GM12878 (cell line): ENCODE data around the gene DUS2. TPM values are rescaled to one million over a fixed set of nuclear protein-coding genes. Genes with fewer than 3 reads are reported as not detected.

Experiments used
- ATAC-seq: fragments of 200-7000 bp; cut with Tn5 transposase; 3 replicates; pipeline ENCODE4 v1.9.1; 2020; ENCODE audit warnings: mild to moderate bottlenecking, moderate library complexity
- BruUV-seq: library from RNA; stranded (reverse); fragments of 400-500 nt; replicated peaks from 2 replicates; lab custom pipeline; 2021; lab: Mats Ljungman, UMichigan
- CTCF ChIA-PET: fragments of 300-600 bp; sonication (Branson Sonifier 250); formaldehyde crosslinking; extraction: SDS; loops from one replicate; lab custom pipeline; 2021; ENCODE audit warnings: inconsistent platforms; lab: Yijun Ruan, JAX
- POLR2A ChIA-PET: fragments of 350-600 bp; formaldehyde crosslinking; extraction: SDS; loops from one replicate; lab custom pipeline; 2021; ENCODE audit warnings: inconsistent platforms; lab: Charles Lee
- RAD21 ChIA-PET: fragments of 300-600 bp; sonication (Branson Sonifier 250); formaldehyde crosslinking; loops from one replicate; lab custom pipeline; 2023; ENCODE audit warnings: antibody characterized with exemption; ENCODE audit not compliant: unreplicated experiment; lab: Charles Lee
- SMC1A ChIA-PET: fragments of 300-600 bp; sonication (Branson Sonifier 250); formaldehyde crosslinking; loops from one replicate; lab custom pipeline; 2023; ENCODE audit not compliant: unreplicated experiment, uncharacterized antibody; lab: Charles Lee
- DNase-seq: peaks from one replicate; pipeline ENCODE4 v3.0.0-alpha.2; 2011; ENCODE audit warnings: low read depth, low spot score
- FAIRE-seq: peaks from 3 replicates; lab custom pipeline; 2011; peaks lifted over from hg19 to GRCh38; lab: Jason Lieb, UNC
- H2AFZ ChIP-seq: 2 replicates; pipeline ENCODE4 v1.6.0; 2011; ENCODE audit warnings: low read depth, low read length, control low read depth; ENCODE audit not compliant: control insufficient read depth
- H3K27ac ChIP-seq: 2 replicates; pipeline ENCODE4 v1.5.1; 2011; ENCODE audit warnings: control low read depth; ENCODE audit not compliant: control insufficient read depth, insufficient read depth
- H3K27me3 ChIP-seq, 2 experiments: replicated peaks in 1 of 2; 2 replicates each; pipeline versions ENCODE4 v1.6.0 to v1.6.1; 2011; ENCODE audit warnings: low read length in 1 of 2; ENCODE audit not compliant: control insufficient read depth in 2 of 2, insufficient read depth in 2 of 2
- H3K36me3 ChIP-seq, 2 experiments: 2 replicates each; pipeline ENCODE4 v1.5.1; 2011; ENCODE audit warnings: low read length in 1 of 2; ENCODE audit not compliant: control insufficient read depth in 2 of 2, insufficient read depth in 2 of 2
- H3K4me1 ChIP-seq: 2 replicates; pipeline ENCODE4 v1.6.1; 2011; ENCODE audit warnings: mild to moderate bottlenecking, low read length, moderate library complexity, mixed read lengths; ENCODE audit not compliant: control insufficient read depth, insufficient read depth
- H3K4me2 ChIP-seq: 2 replicates; pipeline ENCODE4 v1.6.0; 2011; ENCODE audit warnings: control low read depth; ENCODE audit not compliant: control insufficient read depth, insufficient read depth
- H3K4me3 ChIP-seq: fragments of 200-600 bp; sonication (generic); 2 replicates; pipeline ENCODE4 v1.5.1; 2016
- H3K79me2 ChIP-seq: 2 replicates; pipeline ENCODE4 v1.6.0; 2011; ENCODE audit warnings: low read length; ENCODE audit not compliant: control insufficient read depth, insufficient read depth
- H3K9ac ChIP-seq: 2 replicates; pipeline ENCODE4 v1.8.0; 2011; ENCODE audit warnings: low read length, control low read depth, mixed read lengths; ENCODE audit not compliant: control insufficient read depth, insufficient read depth
- H3K9me3 ChIP-seq: replicated peaks from 3 replicates; pipeline ENCODE4 v1.5.1; 2011; ENCODE audit warnings: mild to moderate bottlenecking, low read length; ENCODE audit not compliant: control insufficient read depth, insufficient read depth
- H4K20me1 ChIP-seq: 2 replicates; pipeline ENCODE4 v1.6.0; 2011; ENCODE audit not compliant: control insufficient read depth, insufficient read depth
- BACH1 ChIP-seq: fragments of 450-650 bp; IDR thresholded peaks from 2 replicates; pipeline ENCODE4 v1.6.1; 2017; ENCODE audit warnings: mild to moderate bottlenecking, borderline replicate concordance
- SIX5 ChIP-seq: IDR thresholded peaks from 2 replicates; pipeline ENCODE4 v1.6.1; 2011; ENCODE audit warnings: mild to moderate bottlenecking, low read depth, low read length, moderate library complexity; ENCODE audit not compliant: severe bottlenecking
- ZNF274 ChIP-seq: IDR thresholded peaks from one replicate; pipeline ENCODE4 v1.8.0; 2011; ENCODE audit not compliant: insufficient read length, insufficient read depth
- WGBS: methylation state at CpG from one replicate; pipeline ENCODE4 v1.1.6; 2016; ENCODE audit warnings: low lambda C conversion rate; ENCODE audit not compliant: insufficient replicate concordance, insufficient coverage; ENCODE audit errors: missing lambda C conversion rate; 5-methylcytosine and 5-hydroxymethylcytosine counted together
- in situ Hi-C: fragments of 300-500 bp; cut with MboI; formaldehyde crosslinking; loops from 9 replicates; pipeline ENCODE4 v1.14.3; 2018; ENCODE audit warnings: mixed read lengths
- intact Hi-C: fragments of 100-400 bp; cut with micrococcal nuclease; formaldehyde crosslinking; loops from one replicate; pipeline ENCODE4 v1.14.2; 2022; ENCODE audit not compliant: unreplicated experiment
- polyA plus RNA-seq, 11 experiments: library from polyadenylated mRNA; depleted of rRNA in 4 of 11; unstranded in 6 of 11; stranded (reverse) in 5 of 11; fragments of >200 nt; fragmentation: Nextera tagmentation in 4 of 11; fragmentation: Illumina TruSeq in 1 of 11; extraction: Ambion mirVana in 4 of 11; extraction: Trizol in 1 of 11; gene quantifications; 1 replicate in 1 of 11; 2 replicates in 10 of 11; pipeline versions ENCODE4 v1.2.1 to v1.2.3, GENCODE V29; 2011 to 2016; ENCODE audit warnings: inconsistent platforms in 2 of 11, missing spikeins in 2 of 11, low read depth in 1 of 11
- total RNA-seq, 4 experiments: library from RNA; depleted of rRNA in 3 of 4; stranded (reverse); fragments of >200 nt in 3 of 4; fragmentation: Illumina TruSeq in 1 of 4; extraction: Trizol in 1 of 4; gene quantifications; 2 replicates each; pipeline versions ENCODE4 v1.2.1 to v1.2.3, GENCODE V29; 2013 to 2021
- TF ChIP-seq, protein P1 (sequence below): IDR thresholded peaks from 2 replicates; pipeline ENCODE4 v1.6.1; 2011; ENCODE audit warnings: borderline replicate concordance, low read depth, mild to moderate bottlenecking, moderate library complexity, low read length; ENCODE audit not compliant: insufficient read depth, poor library complexity, severe bottlenecking

DUS2 gene
- total and polyA plus RNA-seq, 10 of the 15 experiments (the other 5 are each of a cell fraction or from before 2014, with no cell fraction given), result 4.8 to 32.3 (median 25.5) TPM

DNA sequence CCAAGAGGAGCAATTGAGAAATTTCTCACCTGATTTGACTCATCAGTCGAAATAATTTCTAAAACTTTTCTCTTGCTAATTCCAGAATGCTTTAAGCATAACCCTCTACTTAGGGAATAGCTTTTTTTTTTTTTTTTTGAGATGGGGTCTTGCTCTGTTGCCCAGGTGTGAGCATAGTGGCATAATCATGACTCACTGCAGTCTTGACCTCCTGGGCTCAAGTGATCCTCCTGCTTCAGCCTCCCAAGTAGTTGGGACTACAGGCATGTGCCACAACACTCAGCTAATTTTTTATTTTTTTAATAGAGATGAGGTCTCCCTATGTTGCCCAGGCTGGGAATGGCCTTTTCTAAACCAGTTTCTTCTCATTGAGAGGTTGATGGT is 48.4 kb downstream of the DUS2 start:
- in situ Hi-C loops, result no loop called here
- no peak for FAIRE-seq

More for the DNA sequence above, 48.4 kb downstream of the DUS2 start:
- H3K9ac ChIP-seq, result no peak overlapping the region
- peaks cover 31 to 36% of the 10 kb centered on the region in 2 experiments; a peak in 3 of 4 replicates for H3K36me3 ChIP-seq
- H2AFZ ChIP-seq, result no peak overlapping the region
- no peaks in the 10 kb centered on the region for H3K27me3 ChIP-seq
- ChIA-PET POLR2A (interaction anchor here (0.6 to 8.8 kb wide), 4 partner anchors 10 to 157 kb away, joined by 3 to 135 read pairs (median 4); partner anchors contain the start of gene NFATC3), SMC1A (interaction anchor here (0.7 to 3.7 kb wide), 17 partner anchors 9 to 265 kb away, joined by 3 to 25 read pairs (median 4); partner anchors contain the start of genes NFATC3, RANBP10 and TSNAXIP1), RAD21 (interaction anchor here (0.9 to 9.8 kb wide), 9 partner anchors 10 to 257 kb away, joined by 3 to 105 read pairs (median 5); partner anchors contain the start of gene NFATC3), CTCF (interaction anchor here (0.8 to 8.2 kb wide), 17 partner anchors 8 to 399 kb away, joined by 3 to 109 read pairs (median 4); partner anchors contain the start of gene NFATC3)
- intact Hi-C loops, result no loop called here
- no peak overlapping the region for H3K27ac ChIP-seq
- TF ChIP-seq, protein P1, sequence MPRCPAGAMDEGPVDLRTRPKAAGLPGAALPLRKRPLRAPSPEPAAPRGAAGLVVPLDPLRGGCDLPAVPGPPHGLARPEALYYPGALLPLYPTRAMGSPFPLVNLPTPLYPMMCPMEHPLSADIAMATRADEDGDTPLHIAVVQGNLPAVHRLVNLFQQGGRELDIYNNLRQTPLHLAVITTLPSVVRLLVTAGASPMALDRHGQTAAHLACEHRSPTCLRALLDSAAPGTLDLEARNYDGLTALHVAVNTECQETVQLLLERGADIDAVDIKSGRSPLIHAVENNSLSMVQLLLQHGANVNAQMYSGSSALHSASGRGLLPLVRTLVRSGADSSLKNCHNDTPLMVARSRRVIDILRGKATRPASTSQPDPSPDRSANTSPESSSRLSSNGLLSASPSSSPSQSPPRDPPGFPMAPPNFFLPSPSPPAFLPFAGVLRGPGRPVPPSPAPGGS, result no peak
- TF ChIP-seq BACH1, result no peak
- TF ChIP-seq SIX5, result no peak
- TF ChIP-seq ZNF274, result no peak
- no peak overlapping the region for H3K4me2 ChIP-seq
- no peaks in the 10 kb centered on the region for H3K79me2 ChIP-seq
- WGBS, result 0% methylated on average over 1 of the region's 1 CpG
- DNase-seq, result no peak
- no peaks in the 10 kb centered on the region for H4K20me1 ChIP-seq
- peaks cover 43% of the 10 kb centered on the region for H3K4me1 ChIP-seq
- BruUV-seq, result no TSS peak
- no peak for ATAC-seq
- H3K9me3 ChIP-seq, result no peaks in the 10 kb centered on the region
- no peak overlapping the region for H3K4me3 ChIP-seq
